ENCODE measurements around the gene SKA3.

DNA sequence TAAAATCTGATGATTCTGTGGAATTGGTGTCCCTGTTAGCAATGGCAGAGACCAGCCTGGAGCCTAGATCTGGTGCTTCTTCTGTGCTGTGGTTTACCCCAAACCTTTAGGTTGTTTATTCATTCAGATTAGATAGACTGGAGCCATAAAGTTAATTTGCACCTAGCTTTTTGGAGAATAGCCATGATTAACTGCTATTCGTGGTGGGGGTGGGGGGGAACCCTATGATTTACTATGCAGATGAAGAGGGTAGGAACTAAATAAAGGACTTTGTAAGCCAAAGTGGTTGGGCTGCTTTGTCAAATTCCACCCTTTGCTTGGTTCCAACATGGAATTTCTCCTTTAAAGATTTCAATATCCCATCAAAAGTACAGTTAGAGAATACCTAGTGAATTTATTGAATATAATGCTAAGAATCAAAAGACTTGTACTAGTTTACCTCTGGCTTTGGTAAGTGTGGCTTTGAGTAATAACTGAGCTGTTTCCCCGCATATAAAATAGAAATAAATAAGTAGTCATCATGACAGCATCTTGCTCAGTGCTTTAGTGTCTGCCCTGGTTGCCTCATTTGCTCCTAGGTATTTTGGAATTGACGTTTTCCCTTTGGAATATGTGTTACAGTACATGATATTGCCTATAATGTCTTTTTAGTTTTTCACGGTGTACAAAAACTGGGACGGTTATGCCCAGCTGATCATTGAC is 27.6 kb downstream of the SKA3 start:
- TF ChIP-seq POLR2A (IDR thresholded peaks at IDR 0.05; ENCODE audit: insufficient read depth in 1 of 2, low read depth in 2 of 2, low read length in 2 of 2) (no peak), ZSCAN29 (CRISPR knock-in tag; conservative IDR thresholded peaks at IDR 0.05) (no peak), ZNF768 (CRISPR knock-in tag; IDR thresholded peaks at IDR 0.05) (no peak), NR2C2 (CRISPR knock-in tag; IDR thresholded peaks at IDR 0.05; ENCODE audit: borderline replicate concordance) (no peak), ZBTB14 (CRISPR knock-in tag; IDR thresholded peaks at IDR 0.05) (no peak), ZMAT3 (CRISPR knock-in tag; conservative IDR thresholded peaks at IDR 0.05) (no peak)
